Measurements from ENCODE around the gene C5orf22.
"Not testable (repeated sequence)": the region's sequence is repeated elsewhere in the genome, so short reads cannot be mapped to it uniquely, and the experiment has no call there.

C5orf22 gene

DNA sequence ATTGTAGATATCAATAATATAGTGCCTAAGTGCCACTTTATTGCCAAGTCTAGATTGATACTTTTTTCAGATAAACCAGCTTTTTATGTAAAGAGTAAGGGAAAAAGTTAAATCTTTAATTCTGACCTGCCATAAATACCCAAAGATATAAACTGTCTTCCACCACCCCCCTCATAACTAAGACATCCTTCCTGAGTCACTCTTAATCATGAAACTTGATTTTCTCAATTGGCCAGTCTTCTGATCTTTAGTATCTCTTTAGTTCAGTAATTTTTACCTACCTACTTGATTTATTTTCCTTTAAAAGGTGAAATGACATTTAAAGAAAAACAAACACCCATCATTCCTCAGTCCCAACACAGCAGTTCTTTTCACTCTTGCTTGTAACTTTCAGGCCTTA lies 21.8 kb downstream of the C5orf22 start:
- DNase-seq (ENCODE audit: extremely low read depth, low read depth), result no peak

DNA sequence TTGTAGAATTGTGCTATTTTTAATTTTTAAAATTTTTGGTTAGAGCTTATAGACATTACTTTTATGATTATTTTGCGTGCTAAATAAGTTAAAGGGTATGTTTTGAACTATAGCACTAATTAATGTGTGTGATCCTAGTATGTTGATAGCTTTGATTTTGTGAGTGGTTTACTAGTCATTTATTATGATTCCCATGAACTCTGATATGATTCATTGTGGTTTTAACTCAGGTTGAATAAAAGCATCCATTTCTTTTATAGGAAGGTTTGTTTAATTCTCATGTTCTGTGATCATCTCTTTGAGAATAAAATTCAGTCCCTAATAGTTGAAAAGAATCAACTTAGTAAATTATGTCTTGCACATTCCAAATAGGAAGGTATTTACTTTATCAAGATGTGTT lies 22.5 kb downstream of the C5orf22 start:
- DNase-seq (ENCODE audit: extremely low read depth, low read depth), result no peak
- TF ChIP-seq, protein P1, sequence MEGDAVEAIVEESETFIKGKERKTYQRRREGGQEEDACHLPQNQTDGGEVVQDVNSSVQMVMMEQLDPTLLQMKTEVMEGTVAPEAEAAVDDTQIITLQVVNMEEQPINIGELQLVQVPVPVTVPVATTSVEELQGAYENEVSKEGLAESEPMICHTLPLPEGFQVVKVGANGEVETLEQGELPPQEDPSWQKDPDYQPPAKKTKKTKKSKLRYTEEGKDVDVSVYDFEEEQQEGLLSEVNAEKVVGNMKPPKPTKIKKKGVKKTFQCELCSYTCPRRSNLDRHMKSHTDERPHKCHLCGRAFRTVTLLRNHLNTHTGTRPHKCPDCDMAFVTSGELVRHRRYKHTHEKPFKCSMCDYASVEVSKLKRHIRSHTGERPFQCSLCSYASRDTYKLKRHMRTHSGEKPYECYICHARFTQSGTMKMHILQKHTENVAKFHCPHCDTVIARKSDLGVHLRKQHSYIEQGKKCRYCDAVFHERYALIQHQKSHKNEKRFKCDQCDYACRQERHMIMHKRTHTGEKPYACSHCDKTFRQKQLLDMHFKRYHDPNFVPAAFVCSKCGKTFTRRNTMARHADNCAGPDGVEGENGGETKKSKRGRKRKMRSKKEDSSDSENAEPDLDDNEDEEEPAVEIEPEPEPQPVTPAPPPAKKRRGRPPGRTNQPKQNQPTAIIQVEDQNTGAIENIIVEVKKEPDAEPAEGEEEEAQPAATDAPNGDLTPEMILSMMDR (IDR thresholded peaks at IDR 0.05; ENCODE audit: low read depth, low read length), result no peak

More for the DNA sequence above, 21.8 kb downstream of the C5orf22 start:
- TF ChIP-seq, protein P1 (IDR thresholded peaks at IDR 0.05; ENCODE audit: low read depth, low read length), result no peak

- no peak for DNase-seq (ENCODE audit: extremely low read depth, low read depth)
- TF ChIP-seq, protein P1 (IDR thresholded peaks at IDR 0.05; ENCODE audit: low read depth, low read length), result no peak
Measured at GRCh38 chr5:31556461-31556860, 24.4 kb downstream of the C5orf22 start.

DNA sequence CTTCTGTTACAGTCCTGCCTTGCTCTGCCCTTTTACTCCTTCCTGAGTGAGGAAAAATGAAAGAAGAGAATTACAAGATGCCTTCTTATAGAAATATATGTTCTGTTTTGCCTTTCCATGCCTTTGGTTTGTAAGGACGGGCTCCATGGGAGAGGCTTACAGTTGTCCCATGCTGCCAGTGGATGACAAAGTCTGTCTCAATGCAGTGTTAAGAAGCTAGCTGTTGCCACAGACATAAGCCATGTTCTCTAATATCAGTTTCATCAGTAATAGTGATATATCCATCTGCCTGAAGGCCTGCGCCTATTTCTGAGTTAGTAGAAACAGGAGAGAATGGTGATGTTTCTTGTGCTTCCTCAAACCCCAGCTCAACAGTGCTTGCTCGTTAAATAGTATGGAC lies 27.8 kb downstream of the C5orf22 start:
- DNase-seq (ENCODE audit: extremely low read depth, low read depth), result no peak
- TF ChIP-seq, protein P1 (IDR thresholded peaks at IDR 0.05; ENCODE audit: low read depth, low read length), result no peak

GRCh38 chr5:31561946-31562345 lies 29.8 kb downstream of the C5orf22 start:
- no peak for DNase-seq (ENCODE audit: extremely low read depth, low read depth)
- TF ChIP-seq, protein P1 (IDR thresholded peaks at IDR 0.05; ENCODE audit: low read depth, low read length), result no peak

DNA sequence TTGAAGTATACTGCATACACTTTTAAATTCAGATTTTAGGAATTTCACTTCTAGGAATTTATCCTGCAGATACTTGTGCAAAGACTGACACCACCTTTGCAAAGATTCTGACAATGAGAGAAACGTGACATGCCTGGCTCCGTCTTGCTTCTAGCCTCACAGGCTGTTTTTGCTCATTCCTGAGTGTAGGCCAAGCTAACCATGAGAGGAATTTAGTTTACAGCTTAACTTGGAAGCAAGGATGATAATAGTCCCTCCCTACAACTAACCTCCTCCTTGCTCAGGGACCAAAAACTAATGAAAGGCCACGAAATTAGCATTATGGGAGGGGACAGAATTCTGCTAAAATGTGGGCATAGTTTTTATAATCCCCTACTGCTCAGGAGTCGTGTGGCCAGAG lies 31.1 kb downstream of the C5orf22 start:
- TF ChIP-seq, protein P1 (IDR thresholded peaks at IDR 0.05; ENCODE audit: low read depth, low read length), result no peak
- no peak for DNase-seq (ENCODE audit: extremely low read depth, low read depth)

GRCh38 chr5:31566362-31566761 lies 34.3 kb downstream of the C5orf22 start:
- not testable (repeated sequence) for DNase-seq (ENCODE audit: extremely low read depth, low read depth)

DNA sequence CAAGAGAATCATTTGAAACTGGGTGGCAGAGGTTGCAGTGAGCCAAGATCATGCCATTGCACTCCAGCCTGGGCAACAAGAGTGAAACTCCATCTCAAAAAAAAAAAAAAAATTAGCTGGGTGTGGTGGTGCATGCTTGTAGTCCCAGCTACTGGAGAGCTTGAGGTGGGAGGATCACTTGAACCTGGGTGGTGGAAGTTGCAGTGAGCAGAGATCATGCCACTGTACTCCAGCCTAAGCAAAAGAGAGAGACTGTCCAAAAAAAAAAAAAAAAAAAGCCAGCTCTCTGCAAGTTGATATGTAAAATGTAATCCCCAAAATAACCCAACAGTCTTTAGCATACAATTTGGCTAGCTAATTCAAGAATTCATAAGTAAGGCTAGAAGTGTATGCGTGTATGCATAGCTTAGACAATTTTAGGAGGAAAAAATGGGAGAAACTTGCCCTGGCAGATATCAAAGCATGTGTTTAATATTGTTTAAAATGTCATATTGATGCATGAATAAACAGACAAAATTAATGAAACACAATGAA lies 36.3 kb downstream of the C5orf22 start:
- TF ChIP-seq, protein P1 (IDR thresholded peaks at IDR 0.05; ENCODE audit: low read depth, low read length), result no peak
- no peak for DNase-seq (ENCODE audit: extremely low read depth, low read depth)

All from AG09319 (cell line).